CD4-positive, alpha-beta T cell (primary cell): ENCODE measurements around the gene XIRP1. TPM values are rescaled to one million over a fixed set of nuclear protein-coding genes. Genes with fewer than 3 reads are reported as not detected.

Source experiments
- ATAC-seq: fragments of 200-7000 bp; cut with Tn5 transposase; one replicate; pipeline ENCODE4 v1.10.0; 2022; ENCODE audit warnings: mild to moderate bottlenecking; ENCODE audit not compliant: poor library complexity
- CTCF ChIA-PET: fragments of 350-600 bp; sonication (Branson Sonifier 250); formaldehyde crosslinking; loops from one replicate; lab custom pipeline; 2021; ENCODE audit warnings: antibody characterized with exemption, inconsistent platforms; lab: Charles Lee
- POLR2A ChIA-PET: fragments of 350-600 bp; sonication (Branson Sonifier 250); formaldehyde crosslinking; loops from one replicate; lab custom pipeline; 2021; ENCODE audit warnings: antibody characterized with exemption, inconsistent platforms; lab: Charles Lee
- DNase-seq, 14 experiments: peaks; one replicate each; pipeline ENCODE4 v3.0.0-alpha.2; 2013 to 2020; ENCODE audit warnings: mixed read lengths in 2 of 14
- H3K27ac ChIP-seq, 2 donors: one replicate each; pipeline versions ENCODE4 v1.5.1 to v1.7.0; 2013; ENCODE audit warnings: low read length in 2 of 2, low read depth in 1 of 2, mild to moderate bottlenecking in 1 of 2
- H3K27me3 ChIP-seq, 2 experiments: 1 replicate in 1 of 2; 2 replicates in 1 of 2; pipeline versions ENCODE4 v1.6.1 to v1.7.0; 2013; ENCODE audit warnings: low read length in 2 of 2, control low read depth in 1 of 2, mild to moderate bottlenecking in 1 of 2, moderate library complexity in 1 of 2; ENCODE audit not compliant: insufficient read depth in 2 of 2, control insufficient read depth in 1 of 2
- H3K36me3 ChIP-seq: one replicate; pipeline ENCODE4 v1.6.1; 2013; ENCODE audit warnings: low read length, control low read depth; ENCODE audit not compliant: insufficient read depth
- H3K4me1 ChIP-seq: one replicate; pipeline ENCODE4 v1.6.1; 2013; ENCODE audit warnings: low read length, control low read depth; ENCODE audit not compliant: insufficient read depth
- H3K4me3 ChIP-seq: one replicate; pipeline ENCODE4 v1.5.1; 2013; ENCODE audit warnings: mild to moderate bottlenecking, low read length, moderate library complexity
- H3K9me3 ChIP-seq, 2 experiments: 1 replicate in 1 of 2; 2 replicates in 1 of 2; pipeline versions ENCODE4 v1.6.1 to v1.7.0; 2013; ENCODE audit warnings: low read length in 2 of 2, mild to moderate bottlenecking in 2 of 2, control low read depth in 1 of 2, moderate library complexity in 1 of 2; ENCODE audit not compliant: control insufficient read depth in 1 of 2, insufficient read depth in 1 of 2
- H3K27ac Mint-ChIP-seq: one replicate; pipeline ENCODE4 v1.8.0; 2020; ENCODE audit warnings: mixed read lengths
- H3K27me3 Mint-ChIP-seq: one replicate; pipeline ENCODE4 v1.8.0; 2021; ENCODE audit warnings: mixed read lengths
- H3K36me3 Mint-ChIP-seq: one replicate; pipeline ENCODE4 v1.8.0; 2021; ENCODE audit warnings: low read depth, mixed read lengths
- H3K4me1 Mint-ChIP-seq: one replicate; pipeline ENCODE4 v1.8.0; 2021; ENCODE audit warnings: low read depth, mixed read lengths
- H3K4me3 Mint-ChIP-seq: one replicate; pipeline ENCODE4 v1.8.0; 2020; ENCODE audit warnings: mild to moderate bottlenecking, mixed read lengths
- H3K9me3 Mint-ChIP-seq: one replicate; pipeline ENCODE4 v1.8.0; 2020; ENCODE audit warnings: mixed read lengths
- intact Hi-C, 2 experiments: fragments of 100-400 bp; cut with DNase I in 1 of 2; cut with micrococcal nuclease in 1 of 2; formaldehyde crosslinking; loops; one replicate each; pipeline versions ENCODE4 v1.15.1 to v1.9.0; 2023 to 2025; cut with DNase I, micrococcal nuclease
- total RNA-seq, 174 experiments: library from RNA in 2 of 174; stranded (reverse) in 2 of 174; gene quantifications; one replicate each; pipeline ENCODE4 v1.2.3 and lab custom pipeline; 2021 to 2026
- TF ChIP-seq, protein P1 (sequence below): fragments of 200-600 bp; IDR thresholded peaks from one replicate; pipeline ENCODE4 v1.8.0; 2022; ENCODE audit warnings: antibody characterized with exemption, mild to moderate bottlenecking

The XIRP1 gene
- total RNA-seq, 2 experiments from 2014 or later: not detected

DNA sequence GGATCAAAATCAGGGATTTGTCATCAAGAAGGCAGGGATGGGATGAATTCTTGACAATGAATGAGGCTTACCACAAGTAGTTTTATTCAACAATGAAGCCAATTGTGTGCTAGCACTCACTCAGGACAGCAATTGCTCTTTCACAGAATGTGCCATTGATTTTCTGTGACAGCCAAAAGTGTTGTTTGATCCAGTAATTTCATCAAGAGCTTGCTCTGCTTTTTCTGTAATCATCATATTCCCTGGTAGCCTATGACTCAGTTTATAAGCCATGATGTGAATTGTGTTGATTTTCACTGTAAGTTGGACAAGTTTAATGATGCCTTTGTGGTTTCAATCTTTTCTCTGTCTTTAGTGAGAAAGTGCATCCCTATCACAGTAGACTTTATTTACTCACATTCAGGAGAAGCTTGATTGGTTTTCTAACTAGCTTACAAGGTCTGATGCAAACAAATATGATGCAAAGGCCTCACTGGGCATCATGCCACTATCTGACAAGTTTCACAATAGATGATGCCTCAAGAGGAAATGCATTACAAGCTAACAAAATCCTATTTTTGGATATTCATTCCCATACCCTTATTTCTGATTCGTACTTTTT is 25.4 kb downstream of the XIRP1 start:
- Histone ChIP-seq H3K9me3 (peaks cover 0 to 3% of the 10 kb centered on the region in 2 experiments), H3K27ac (no peak overlapping the region), H3K36me3 (no peaks in the 10 kb centered on the region), H3K4me3 (no peak overlapping the region), H3K4me1 (no peaks in the 10 kb centered on the region), H3K27me3 (no peaks in the 10 kb centered on the region)
- DNase-seq (peak in 2 of 14 experiments; percentile 46 to 58), ATAC-seq (no peak)
- intact Hi-C loops: no loop called here
- ChIA-PET POLR2A (interaction anchor here (1.4 kb wide), 1 partner anchor 11 kb away, joined by 4 read pairs; no protein-coding TSS in a partner anchor), CTCF (interaction anchor here (1.0 to 2.4 kb wide), 3 partner anchors 36 to 124 kb away, joined by 4 to 8 read pairs (median 4); no protein-coding TSS in a partner anchor)
- Mint-ChIP-seq H3K4me3 (no peak overlapping the region), H3K9me3 (no peaks in the 10 kb centered on the region), H3K4me1 (no peaks in the 10 kb centered on the region), H3K27ac (no peak overlapping the region), H3K36me3 (no peaks in the 10 kb centered on the region), H3K27me3 (no peaks in the 10 kb centered on the region)
- TF ChIP-seq, protein P1, sequence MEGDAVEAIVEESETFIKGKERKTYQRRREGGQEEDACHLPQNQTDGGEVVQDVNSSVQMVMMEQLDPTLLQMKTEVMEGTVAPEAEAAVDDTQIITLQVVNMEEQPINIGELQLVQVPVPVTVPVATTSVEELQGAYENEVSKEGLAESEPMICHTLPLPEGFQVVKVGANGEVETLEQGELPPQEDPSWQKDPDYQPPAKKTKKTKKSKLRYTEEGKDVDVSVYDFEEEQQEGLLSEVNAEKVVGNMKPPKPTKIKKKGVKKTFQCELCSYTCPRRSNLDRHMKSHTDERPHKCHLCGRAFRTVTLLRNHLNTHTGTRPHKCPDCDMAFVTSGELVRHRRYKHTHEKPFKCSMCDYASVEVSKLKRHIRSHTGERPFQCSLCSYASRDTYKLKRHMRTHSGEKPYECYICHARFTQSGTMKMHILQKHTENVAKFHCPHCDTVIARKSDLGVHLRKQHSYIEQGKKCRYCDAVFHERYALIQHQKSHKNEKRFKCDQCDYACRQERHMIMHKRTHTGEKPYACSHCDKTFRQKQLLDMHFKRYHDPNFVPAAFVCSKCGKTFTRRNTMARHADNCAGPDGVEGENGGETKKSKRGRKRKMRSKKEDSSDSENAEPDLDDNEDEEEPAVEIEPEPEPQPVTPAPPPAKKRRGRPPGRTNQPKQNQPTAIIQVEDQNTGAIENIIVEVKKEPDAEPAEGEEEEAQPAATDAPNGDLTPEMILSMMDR: no peak

- DNase-seq (peak in 1 of 14 experiments; percentile 35), ATAC-seq (peak; percentile 52)
- H3K9me3 ChIP-seq: peaks cover 0 to 3% of the 10 kb centered on the region in 2 experiments
- Mint-ChIP-seq H3K9me3 (no peaks in the 10 kb centered on the region), H3K36me3 (no peaks in the 10 kb centered on the region), H3K27me3 (no peaks in the 10 kb centered on the region), H3K4me3 (no peak overlapping the region), H3K27ac (no peak overlapping the region), H3K4me1 (no peaks in the 10 kb centered on the region)
- intact Hi-C loops: no loop called here
- H3K27ac ChIP-seq: no peak overlapping the region
- no peak overlapping the region for H3K4me3 ChIP-seq
- TF ChIP-seq, protein P1: no peak
- no peaks in the 10 kb centered on the region for H3K4me1 ChIP-seq
- POLR2A ChIA-PET: interaction anchor here (1.4 kb wide), 1 partner anchor 12 kb away, joined by 4 read pairs; no protein-coding TSS in a partner anchor
- no peaks in the 10 kb centered on the region for H3K36me3 ChIP-seq
- CTCF ChIA-PET: interaction anchor here (1.0 to 2.4 kb wide), 3 partner anchors 35 to 125 kb away, joined by 4 to 8 read pairs (median 4); no protein-coding TSS in a partner anchor
- H3K27me3 ChIP-seq: no peaks in the 10 kb centered on the region
Measured at GRCh38 chr3:39166134-39166710, 26.2 kb downstream of the XIRP1 start.

GRCh38 chr3:39165518-39165917 is 26.9 kb downstream of the XIRP1 start:
- Mint-ChIP-seq H3K27ac (no peak overlapping the region), H3K27me3 (no peaks in the 10 kb centered on the region), H3K4me1 (no peaks in the 10 kb centered on the region), H3K4me3 (no peak overlapping the region), H3K9me3 (no peaks in the 10 kb centered on the region), H3K36me3 (no peaks in the 10 kb centered on the region)
- no peak overlapping the region for H3K27ac ChIP-seq
- H3K27me3 ChIP-seq: no peaks in the 10 kb centered on the region
- no peak overlapping the region for H3K4me3 ChIP-seq
- POLR2A ChIA-PET: no interaction called here
- H3K9me3 ChIP-seq: peaks cover 0 to 3% of the 10 kb centered on the region in 2 experiments
- no peak for ATAC-seq
- H3K4me1 ChIP-seq: no peaks in the 10 kb centered on the region
- intact Hi-C loops: no loop called here
- CTCF ChIA-PET: interaction anchor here (0.7 to 2.4 kb wide), 3 partner anchors 34 to 186 kb away, joined by 3 to 8 read pairs (median 3); no protein-coding TSS in a partner anchor
- no peaks in the 10 kb centered on the region for H3K36me3 ChIP-seq
- DNase-seq: no peak
- TF ChIP-seq, protein P1: no peak
